HG03520 (cell line): ENCODE results near the gene SFXN2.
"Not testable (repeated sequence)": the region's sequence is repeated elsewhere in the genome, so short reads cannot be mapped to it uniquely, and the experiment has no call there.

Experiments
- ATAC-seq: cut with Tn5 transposase; IDR thresholded peaks from one replicate; pipeline ENCODE4 v1.9.1; 2021; ENCODE audit warnings: mild to moderate bottlenecking, moderate library complexity; ENCODE audit not compliant: unreplicated experiment

SFXN2 gene

GRCh38 chr10:102752266-102752930, 38.0 kb downstream of the SFXN2 start:
- no peak for ATAC-seq

- no peak for ATAC-seq
Observed at GRCh38 chr10:102752934-102753664, 38.7 kb downstream of the SFXN2 start.

- ATAC-seq = no peak
Observed at GRCh38 chr10:102753718-102754117, 39.3 kb downstream of the SFXN2 start.

- ATAC-seq = no peak
Observed at GRCh38 chr10:102757323-102757722, 42.9 kb downstream of the SFXN2 start.

GRCh38 chr10:102758240-102758932, 44.0 kb downstream of the SFXN2 start:
- ATAC-seq = no peak

GRCh38 chr10:102758933-102759262, 44.5 kb downstream of the SFXN2 start:
- not testable (repeated sequence) for ATAC-seq

GRCh38 chr10:102759497-102760210, 45.2 kb downstream of the SFXN2 start:
- ATAC-seq = no peak

- ATAC-seq = no peak
Observed at GRCh38 chr10:102761981-102762380, 47.5 kb downstream of the SFXN2 start.

- no peak for ATAC-seq
Observed at GRCh38 chr10:102762401-102763015, 48.1 kb downstream of the SFXN2 start.

GRCh38 chr10:102763037-102763607, 48.7 kb downstream of the SFXN2 start:
- ATAC-seq = no peak

GRCh38 chr10:102764470-102765161, 50.2 kb downstream of the SFXN2 start:
- no peak for ATAC-seq

- ATAC-seq = no peak
Observed at GRCh38 chr10:102765336-102765735, 50.9 kb downstream of the SFXN2 start.

- ATAC-seq = no peak
Observed at GRCh38 chr10:102767428-102768160, 53.2 kb downstream of the SFXN2 start.

- no peak for ATAC-seq
Observed at GRCh38 chr10:102769375-102770107, 55.1 kb downstream of the SFXN2 start.

- ATAC-seq = no peak
Observed at GRCh38 chr10:102770108-102770482, 55.7 kb downstream of the SFXN2 start.

- ATAC-seq = no peak
Observed at GRCh38 chr10:102770792-102771191, 56.4 kb downstream of the SFXN2 start.

- ATAC-seq = no peak
Observed at GRCh38 chr10:102773320-102773719, 58.9 kb downstream of the SFXN2 start.

GRCh38 chr10:102773986-102774385, 59.5 kb downstream of the SFXN2 start:
- no peak for ATAC-seq
